WTC11 (cell line): ENCODE measurements around the gene GLUD1.
"Not testable (repeated sequence)": the region's sequence is repeated elsewhere in the genome, so short reads cannot be mapped to it uniquely, and the experiment has no call there.

Experiments
- CTCF ChIP-seq: fragments of 200-600 bp; IDR thresholded peaks from 2 replicates; pipeline ENCODE4 v1.8.0; 2022; ENCODE audit warnings: antibody characterized with exemption
- E2F1 ChIP-seq: sonication (generic); formaldehyde crosslinking; IDR thresholded peaks from 2 replicates; pipeline ENCODE4 v1.8.0; 2022; ENCODE audit warnings: mild to moderate bottlenecking, missing genetic modification reagents
- ESRRA ChIP-seq: sonication (generic); formaldehyde crosslinking; IDR thresholded peaks from 2 replicates; pipeline ENCODE4 v1.8.1; 2022; ENCODE audit warnings: mild to moderate bottlenecking, missing genetic modification reagents, borderline replicate concordance
- GABPB1 ChIP-seq: sonication (generic); formaldehyde crosslinking; IDR thresholded peaks from 2 replicates; pipeline ENCODE4 v1.8.1; 2023; ENCODE audit warnings: mild to moderate bottlenecking, missing genetic modification reagents
- HMGXB4 ChIP-seq: sonication (generic); formaldehyde crosslinking; IDR thresholded peaks from 2 replicates; pipeline ENCODE4 v1.8.1; 2023; ENCODE audit warnings: mild to moderate bottlenecking, moderate library complexity, missing genetic modification reagents
- MLX ChIP-seq: sonication (generic); formaldehyde crosslinking; IDR thresholded peaks from 2 replicates; pipeline ENCODE4 v1.8.1; 2023; ENCODE audit warnings: mild to moderate bottlenecking, missing genetic modification reagents, moderate library complexity
- USF1 ChIP-seq: sonication (generic); formaldehyde crosslinking; IDR thresholded peaks from 2 replicates; pipeline ENCODE4 v1.8.0; 2022; ENCODE audit warnings: mild to moderate bottlenecking, missing genetic modification reagents
- USF2 ChIP-seq: sonication (generic); formaldehyde crosslinking; IDR thresholded peaks from 2 replicates; pipeline ENCODE4 v1.8.1; 2023; ENCODE audit warnings: mild to moderate bottlenecking, missing genetic modification reagents, moderate library complexity
- ZNF121 ChIP-seq: sonication (generic); formaldehyde crosslinking; IDR thresholded peaks from 2 replicates; pipeline ENCODE4 v1.8.0; 2023; ENCODE audit warnings: missing genetic modification reagents
- ZNF232 ChIP-seq: sonication (generic); formaldehyde crosslinking; IDR thresholded peaks from 2 replicates; pipeline ENCODE4 v1.8.0; 2022; ENCODE audit warnings: mild to moderate bottlenecking, missing genetic modification reagents
- ZSCAN18 ChIP-seq: fragments of 250-450 bp; sonication (Bioruptor Pico); IDR thresholded peaks from 2 replicates; pipeline ENCODE4 v2.1.2; 2022; ENCODE audit warnings: mild to moderate bottlenecking, moderate library complexity

GRCh38 chr10:87007124-87007523, 87.5 kb downstream of the GLUD1 start:
- TF ChIP-seq CTCF; GABPB1 (CRISPR knock-in tag); USF2 (CRISPR knock-in tag); E2F1; HMGXB4 (CRISPR knock-in tag); ZNF121 (CRISPR knock-in tag); ZNF232 (CRISPR knock-in tag); ESRRA (CRISPR knock-in tag); MLX (CRISPR knock-in tag); ZSCAN18; USF1 (CRISPR knock-in tag): not testable (repeated sequence)
